Ascending aorta (tissue), 2 donors: ENCODE data around the gene TMEM135. TPM values are rescaled to one million over a fixed set of nuclear protein-coding genes. Genes with fewer than 3 reads are reported as not detected.

Experiments used
- DNase-seq, 2 donors: peaks; one replicate each; pipeline ENCODE4 v3.0.0-alpha.2; 2019; ENCODE audit warnings: low spot score in 2 of 2
- H3K27ac ChIP-seq, 2 donors: fragments of 200-600 bp; sonication (generic); one replicate each; pipeline ENCODE4 v1.5.1; 2016 to 2017; ENCODE audit warnings: mild to moderate bottlenecking in 1 of 2
- H3K27me3 ChIP-seq: fragments of 200-600 bp; sonication (generic); one replicate; pipeline ENCODE4 v1.5.1; 2017
- H3K36me3 ChIP-seq, 2 donors: fragments of 200-600 bp; sonication (generic); one replicate each; pipeline ENCODE4 v1.5.1; 2016
- H3K4me1 ChIP-seq, 2 donors: fragments of 200-600 bp; sonication (generic); one replicate each; pipeline ENCODE4 v1.5.1; 2016 to 2017; ENCODE audit warnings: mild to moderate bottlenecking in 1 of 2
- H3K4me3 ChIP-seq, 2 donors: fragments of 200-600 bp; sonication (generic); one replicate each; pipeline ENCODE4 v1.5.1; 2016 to 2017; ENCODE audit warnings: mild to moderate bottlenecking in 1 of 2
- H3K9me3 ChIP-seq, 2 donors: fragments of 200-600 bp; sonication (generic); one replicate each; pipeline ENCODE4 v1.5.1; 2016
- CTCF ChIP-seq, 3 experiments: fragments of 200-600 bp in 2 of 3; fragments of 450-650 bp in 1 of 3; sonication (generic) in 2 of 3; IDR thresholded peaks; one replicate each; pipeline ENCODE4 v1.5.1; 2016 to 2019; ENCODE audit warnings: antibody characterized with exemption in 3 of 3, mild to moderate bottlenecking in 1 of 3, moderate library complexity in 1 of 3
- intact Hi-C: fragments of 100-400 bp; cut with DNase I; formaldehyde crosslinking; loops from one replicate; pipeline ENCODE4 v1.15.1; 2023
- total RNA-seq: library from RNA; depleted of rRNA; stranded (reverse); fragments of >200 nt; gene quantifications from one replicate; pipeline ENCODE4 v1.1.0, GENCODE V29; 2016

The TMEM135 gene
- total RNA-seq, 1 donor from 2014 or later = 18.4 TPM

GRCh38 chr11:87046824-87047223, 9.1 kb downstream of the TMEM135 start:
- TF ChIP-seq CTCF (IDR thresholded peaks at IDR 0.05) = no peak
- intact Hi-C loops = no loop called here
- Histone ChIP-seq H3K27ac (no peak overlapping the region), H3K27me3 (no peaks in the 10 kb centered on the region), H3K36me3 (peaks cover 2 to 22% of the 10 kb centered on the region in 2 donors), H3K9me3 (peaks cover 0 to 9% of the 10 kb centered on the region in 2 donors), H3K4me1 (no peaks in the 10 kb centered on the region), H3K4me3 (no peak overlapping the region)
- no peak for DNase-seq

- no peak overlapping the region for H3K27ac ChIP-seq
- peaks cover 0 to 3% of the 10 kb centered on the region in 2 donors for H3K4me1 ChIP-seq
- no peak overlapping the region for H3K4me3 ChIP-seq
- no peak for TF ChIP-seq CTCF (IDR thresholded peaks at IDR 0.05)
- H3K27me3 ChIP-seq = no peaks in the 10 kb centered on the region
- DNase-seq = no peak
- no peaks in the 10 kb centered on the region for H3K36me3 ChIP-seq
- intact Hi-C loops = no loop called here
- no peaks in the 10 kb centered on the region for H3K9me3 ChIP-seq
Measured at GRCh38 chr11:87056091-87056490, 18.4 kb downstream of the TMEM135 start.

GRCh38 chr11:87057749-87058148, 20.0 kb downstream of the TMEM135 start:
- Histone ChIP-seq H3K27ac (peak overlapping the region; percentile 24 to 67), H3K9me3 (no peaks in the 10 kb centered on the region), H3K4me1 (peaks cover 0 to 3% of the 10 kb centered on the region in 2 donors), H3K36me3 (no peaks in the 10 kb centered on the region), H3K27me3 (no peaks in the 10 kb centered on the region), H3K4me3 (no peak overlapping the region)
- no peak for DNase-seq
- no peak for TF ChIP-seq CTCF (IDR thresholded peaks at IDR 0.05)
- intact Hi-C loops = no loop called here

GRCh38 chr11:87059596-87060390, 22.1 kb downstream of the TMEM135 start:
- no peaks in the 10 kb centered on the region for H3K9me3 ChIP-seq
- no peak for TF ChIP-seq CTCF (IDR thresholded peaks at IDR 0.05)
- DNase-seq = no peak
- H3K27ac ChIP-seq = peak overlapping the region; percentile 16 to 65
- peaks cover 0 to 3% of the 10 kb centered on the region in 2 donors for H3K4me1 ChIP-seq
- intact Hi-C loops = no loop called here
- no peak overlapping the region for H3K4me3 ChIP-seq
- no peaks in the 10 kb centered on the region for H3K36me3 ChIP-seq
- no peaks in the 10 kb centered on the region for H3K27me3 ChIP-seq

GRCh38 chr11:87061766-87062165, 24.0 kb downstream of the TMEM135 start:
- Histone ChIP-seq H3K27ac (peak overlapping the region in 1 of 2 donors; percentile 10), H3K36me3 (no peaks in the 10 kb centered on the region), H3K4me3 (no peak overlapping the region), H3K27me3 (no peaks in the 10 kb centered on the region), H3K4me1 (peaks cover 0 to 3% of the 10 kb centered on the region in 2 donors), H3K9me3 (no peaks in the 10 kb centered on the region)
- DNase-seq = no peak
- no peak for TF ChIP-seq CTCF (IDR thresholded peaks at IDR 0.05)
- intact Hi-C loops = no loop called here
